Activated CD4-positive, alpha-beta T cell treated with anti-CD3 and anti-CD28 coated beads for 24 hours (primary cell): ENCODE results near the gene LACC1.
A peak's percentile ranks its signal among the peaks of the same experiment; 100 is the strongest.

ENCODE experiments used
- DNase-seq, 2 donors: peaks; one replicate each; pipeline ENCODE4 v3.0.0-alpha.2; 2020; ENCODE audit warnings: low read depth in 2 of 2

Gene LACC1

DNA sequence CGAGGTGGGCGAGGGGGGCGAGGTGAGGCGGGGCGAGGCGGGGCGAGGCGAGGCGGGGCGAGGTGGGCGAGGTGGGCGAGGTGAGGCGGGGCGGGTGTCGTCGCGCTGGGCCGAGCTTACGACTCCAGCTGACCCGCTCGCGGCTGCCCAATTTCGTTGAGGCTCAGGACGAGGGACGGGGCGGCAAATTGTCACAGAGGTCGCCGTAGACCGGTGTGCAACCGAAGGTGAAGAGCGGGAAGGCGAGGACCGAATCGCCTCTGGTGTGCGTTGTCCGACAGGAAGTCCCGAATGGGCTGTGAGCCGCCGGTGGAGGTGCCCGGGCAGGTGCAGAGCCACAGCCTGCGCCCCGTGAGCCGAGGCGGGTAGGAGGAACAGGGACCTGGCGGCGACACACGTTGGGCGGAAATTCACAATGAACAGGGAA is at the start of gene LACC1:
TSS of gene LACC1 (plus strand) at position 150 of the 427 bp plus-strand sequence. CDS start 1,082 bp downstream, outside the sequence.
- DNase-seq = no peak

- no peak for DNase-seq
Observed at GRCh38 chr13:43830497-43830881, 49.2 kb upstream of the LACC1 start.

DNA sequence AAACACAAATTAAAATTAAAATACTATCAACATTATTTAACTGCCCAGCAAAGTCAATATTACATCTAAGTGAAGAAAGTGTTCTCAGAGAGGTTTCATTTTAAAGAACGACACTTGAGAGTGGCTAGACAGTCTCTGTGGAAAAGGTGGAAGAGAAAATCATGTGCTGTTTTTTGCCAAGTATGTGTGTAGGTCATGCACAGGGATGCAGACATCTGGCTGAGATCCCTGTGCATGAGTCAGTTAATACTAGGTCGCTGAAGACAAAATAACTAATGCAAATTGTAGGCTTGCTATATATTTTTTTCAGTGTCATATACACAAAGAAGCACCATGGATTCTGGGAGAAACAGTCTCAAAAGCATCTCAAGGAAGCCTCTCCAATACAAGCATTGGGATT is 48.6 kb upstream of the LACC1 start:
- no peak for DNase-seq

DNA sequence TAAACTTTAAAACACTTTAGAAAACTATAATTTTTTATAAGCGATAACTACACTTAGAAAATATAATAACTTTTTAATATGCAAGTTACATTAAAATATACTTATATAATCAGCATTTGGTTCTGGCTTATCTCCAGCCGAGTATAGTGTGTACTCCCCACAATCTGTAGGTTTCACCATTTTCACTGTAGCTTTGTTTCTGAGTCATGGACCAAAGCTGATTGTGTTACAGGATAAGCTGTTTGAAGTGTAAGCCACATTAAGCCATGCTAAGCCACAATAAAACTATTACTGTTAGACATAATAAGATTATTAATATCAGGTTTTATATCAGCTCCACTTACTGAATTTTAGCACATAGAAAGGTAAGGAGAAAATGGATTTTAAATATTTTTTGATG is 44.0 kb upstream of the LACC1 start:
- DNase-seq = no peak

GRCh38 chr13:43838909-43839308 is 40.8 kb upstream of the LACC1 start:
- DNase-seq = no peak

GRCh38 chr13:43846496-43847158 is 33.1 kb upstream of the LACC1 start:
- DNase-seq = no peak

GRCh38 chr13:43848001-43848649 is 31.6 kb upstream of the LACC1 start:
- no peak for DNase-seq

GRCh38 chr13:43850873-43851272 is 28.8 kb upstream of the LACC1 start:
- DNase-seq = no peak

DNA sequence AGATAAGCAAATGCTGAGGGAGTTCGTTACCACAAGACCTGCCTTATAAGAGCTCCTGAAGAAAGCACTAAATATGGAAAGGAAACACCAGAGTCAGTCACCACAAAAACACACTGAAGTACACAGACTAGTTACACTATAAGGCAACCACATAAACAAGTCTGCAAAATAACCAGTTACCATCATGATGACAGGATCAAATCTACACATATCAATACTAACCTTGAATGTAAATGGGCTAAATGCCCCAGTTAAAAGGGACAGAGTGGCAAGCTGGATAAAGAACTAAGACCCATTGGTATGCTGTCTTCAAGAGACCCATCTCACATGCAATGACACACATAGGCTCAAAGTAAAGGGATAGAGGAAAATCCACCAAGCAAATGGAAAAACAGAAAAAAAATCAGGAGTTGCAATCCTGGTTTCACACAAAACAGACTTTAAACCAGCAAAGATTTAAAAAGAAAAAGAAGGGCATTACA is 26.7 kb upstream of the LACC1 start:
- no peak for DNase-seq

DNA sequence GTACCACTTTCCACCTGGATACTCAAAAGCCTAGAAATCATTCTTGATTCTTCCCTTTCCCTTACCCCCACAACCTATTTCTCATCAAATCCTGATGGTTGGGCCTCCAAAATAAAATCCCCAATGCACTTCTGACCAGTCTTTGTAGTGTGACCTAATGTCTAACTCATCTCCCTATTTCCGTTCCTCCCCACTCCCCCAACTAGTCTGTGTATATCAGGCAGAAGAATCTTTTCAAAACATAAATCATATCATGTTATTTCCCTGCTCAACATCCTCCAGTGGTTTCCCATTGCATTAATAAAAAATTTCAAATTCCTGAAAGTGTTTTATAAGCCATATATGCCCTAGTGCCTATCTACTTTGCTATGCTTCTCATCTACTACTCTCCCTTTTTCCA is 17.8 kb upstream of the LACC1 start:
- no peak for DNase-seq

- DNase-seq = no peak
Observed at GRCh38 chr13:43864921-43865320, 14.8 kb upstream of the LACC1 start.

DNA sequence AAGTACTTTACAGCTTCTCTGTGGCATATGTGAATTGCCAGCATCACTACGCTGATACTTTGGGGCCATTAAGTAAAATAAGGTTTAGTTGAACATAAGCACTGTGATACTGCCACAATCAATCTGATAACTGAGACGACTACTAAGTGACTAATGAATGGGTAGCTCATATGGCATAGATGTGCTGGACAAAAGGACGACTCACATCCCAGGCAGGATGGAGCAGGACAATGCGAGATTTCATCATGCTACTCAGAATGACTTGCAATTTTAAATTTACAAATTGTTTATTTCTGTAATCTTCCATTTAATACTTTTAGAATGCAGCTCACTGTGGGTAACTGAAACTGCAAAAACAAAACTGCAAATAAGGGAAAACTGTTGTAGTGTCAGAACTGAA is 13.8 kb upstream of the LACC1 start:
- no peak for DNase-seq

GRCh38 chr13:43872181-43872580 is 7.5 kb upstream of the LACC1 start:
- DNase-seq = no peak

DNA sequence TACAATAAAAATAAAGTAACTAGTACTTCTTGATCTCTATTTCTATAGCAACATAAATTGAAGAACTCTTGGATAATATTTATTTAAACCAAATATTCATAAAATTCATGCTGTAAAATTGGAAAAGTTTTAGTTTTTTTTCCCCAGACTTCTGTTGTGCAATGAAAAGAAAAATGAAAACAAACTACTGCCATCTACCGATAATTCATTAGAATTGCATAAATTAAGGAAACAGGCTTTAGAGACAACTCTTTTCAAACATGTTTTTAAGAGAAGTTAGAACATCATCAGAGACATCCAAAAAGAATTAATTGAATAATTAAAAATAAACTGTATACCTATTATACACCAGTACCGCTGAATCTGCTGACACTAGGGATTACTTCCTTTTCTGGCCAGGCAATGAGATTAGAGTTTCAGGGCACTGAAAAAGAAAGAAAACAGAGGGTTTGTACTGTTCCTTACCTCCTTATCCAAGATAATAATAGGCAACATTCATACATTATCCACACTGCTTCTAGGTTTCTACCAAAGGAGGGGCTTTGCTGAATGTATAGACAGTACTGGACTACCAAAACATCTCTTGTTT is 5.1 kb upstream of the LACC1 start:
- DNase-seq = no peak

- no peak for DNase-seq
Observed at GRCh38 chr13:43876366-43876765, 3.3 kb upstream of the LACC1 start.

DNA sequence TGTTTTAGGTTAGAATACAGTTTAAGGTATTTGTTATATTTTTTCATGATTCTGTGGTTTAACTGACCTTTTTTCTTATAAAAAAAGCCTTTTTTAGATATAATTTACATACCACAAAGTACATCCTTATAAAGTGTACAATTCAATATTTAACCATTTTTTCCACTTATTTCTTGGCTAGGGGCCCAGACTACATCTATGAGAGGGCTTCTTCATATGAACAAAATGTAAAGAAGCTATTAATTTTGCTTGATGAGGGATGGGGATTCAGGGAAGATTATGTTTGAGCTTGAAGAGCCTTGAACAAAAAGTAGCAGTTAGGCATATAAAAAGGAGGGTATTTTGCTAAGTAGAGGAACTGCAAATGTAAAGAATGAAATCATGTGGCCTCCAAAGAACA is 2.4 kb upstream of the LACC1 start:
- DNase-seq = no peak

DNA sequence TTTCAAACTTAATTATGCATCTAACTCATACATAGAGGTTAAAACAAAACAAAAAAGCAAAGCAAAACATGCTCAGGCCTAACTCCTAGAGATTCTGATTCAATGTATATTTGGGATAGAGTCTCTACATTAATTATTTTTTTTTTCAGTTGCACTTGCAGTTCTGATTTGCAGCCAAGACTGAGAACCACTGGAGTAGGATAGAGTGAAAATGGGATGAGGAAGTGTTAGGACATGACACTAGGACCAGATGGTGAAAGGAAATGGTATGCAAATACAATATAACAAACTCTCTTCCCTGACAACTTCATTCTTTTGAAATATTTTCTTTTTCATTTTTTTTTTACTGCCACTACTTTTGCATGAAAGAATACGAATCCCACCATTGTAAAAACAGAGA is 1.9 kb upstream of the LACC1 start:
- DNase-seq = no peak

DNA sequence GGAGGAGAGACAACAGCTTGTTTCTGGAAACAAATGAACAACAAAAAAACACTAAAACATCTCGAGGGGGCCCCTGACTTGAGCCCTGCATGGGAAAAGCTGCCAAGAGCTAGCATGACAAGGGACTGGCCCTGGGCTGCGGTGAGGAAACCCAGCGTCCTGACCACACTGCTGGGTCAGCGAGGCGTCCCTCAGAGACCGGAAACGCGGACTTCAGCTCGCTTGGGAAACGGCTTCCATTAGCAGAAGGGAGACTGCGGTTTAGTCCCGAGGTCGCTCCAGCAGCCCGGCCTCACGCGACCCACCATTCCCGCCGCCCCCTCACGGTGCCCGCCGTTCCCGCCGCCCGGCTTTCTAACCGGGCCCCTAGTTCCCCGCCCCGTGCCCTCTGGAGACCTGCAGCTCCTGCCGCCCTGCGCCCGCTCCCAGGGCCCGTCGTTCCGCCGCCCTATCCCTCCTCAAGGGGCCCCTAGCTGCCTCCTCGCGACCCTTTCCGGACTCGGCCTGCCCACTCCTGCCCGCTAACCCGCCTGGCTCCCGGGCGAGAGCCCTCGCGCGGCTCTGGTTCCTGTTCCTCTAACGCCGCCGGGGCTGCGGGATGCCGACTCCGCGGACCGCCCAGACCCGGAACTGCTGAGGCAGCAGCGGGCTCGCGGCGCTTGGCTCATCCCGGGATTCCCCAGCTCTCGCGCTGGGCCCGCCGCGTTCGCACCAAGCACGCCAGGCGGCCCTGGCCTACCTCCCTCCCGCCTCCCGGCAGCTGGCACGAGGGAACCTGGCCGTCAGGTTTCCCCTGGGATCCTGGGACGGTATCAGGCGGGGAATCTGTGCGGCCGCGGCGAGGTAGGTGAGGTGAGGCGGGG is 581 bp upstream of the LACC1 start, which contains the start of gene CCDC122:
TSS of gene CCDC122 (minus strand) at position 849 of the 863 bp plus-strand sequence. CDS start 10,364 bp downstream, outside the sequence.
- DNase-seq = peak; percentile 61 to 63

GRCh38 chr13:43880214-43880855 is 631 bp downstream of the LACC1 start:
- DNase-seq = no peak

DNA sequence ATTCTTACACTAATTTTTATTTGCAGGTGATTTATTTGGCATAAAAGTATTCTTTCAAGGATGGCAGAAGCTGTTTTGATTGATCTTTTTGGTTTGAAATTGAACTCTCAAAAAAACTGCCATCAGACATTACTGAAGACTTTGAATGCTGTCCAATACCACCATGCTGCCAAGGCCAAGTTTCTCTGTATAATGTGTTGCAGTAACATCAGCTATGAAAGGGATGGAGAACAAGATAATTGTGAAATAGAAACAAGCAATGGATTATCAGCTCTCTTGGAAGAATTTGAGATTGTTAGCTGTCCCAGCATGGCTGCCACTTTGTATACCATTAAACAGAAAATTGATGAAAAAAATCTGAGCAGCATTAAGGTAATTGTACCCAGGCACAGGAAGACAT is 1.2 kb downstream of the LACC1 start:
- DNase-seq = no peak

GRCh38 chr13:43881580-43881979 is 1.9 kb downstream of the LACC1 start:
- DNase-seq = no peak

- no peak for DNase-seq
Observed at GRCh38 chr13:43883631-43884030, 3.9 kb downstream of the LACC1 start.
